ENCODE results near the gene LRRIQ1. TPM values are rescaled to one million over a fixed set of nuclear protein-coding genes. Genes with fewer than 3 reads are reported as not detected.

The LRRIQ1 gene
- total RNA-seq, result under 1 TPM; 0.05 to 0.08 TPM
- polyA plus RNA-seq, result not detected

DNA sequence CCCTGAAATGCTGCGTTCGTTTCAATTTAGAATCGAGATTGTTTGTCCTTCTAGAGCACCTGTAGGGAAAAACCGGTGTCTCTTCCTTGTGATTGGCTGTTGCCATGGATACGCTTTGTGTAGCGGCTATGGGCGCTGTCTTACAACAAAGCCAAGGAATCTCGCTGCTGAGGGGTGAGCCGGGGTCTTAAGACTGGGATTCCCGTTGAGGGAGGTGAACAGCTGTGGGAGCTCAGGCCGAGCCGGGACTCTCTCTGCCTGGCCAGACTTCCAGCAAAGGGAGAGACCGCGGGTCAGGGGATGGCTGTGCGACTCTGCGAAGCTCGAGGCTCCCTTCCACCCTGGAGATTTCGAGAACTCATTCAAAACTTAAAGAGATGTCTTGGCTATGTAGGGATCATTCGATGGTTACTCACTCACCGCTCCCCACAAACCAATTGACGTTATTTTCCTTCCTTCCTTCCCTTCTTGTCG is at the start of gene LRRIQ1, which contains the start of gene TSPAN19:
Gene LRRIQ1 (plus strand): TSS at position 118 of the 474 bp plus-strand sequence. CDS start 1,826 bp downstream, outside the sequence.
Gene TSPAN19 (minus strand): TSS at position 44 of the 474 bp plus-strand sequence. CDS start 6,331 bp downstream, outside the sequence.
- peak; percentile 39 for DNase-seq (ENCODE audit: low spot score)
- H3K9ac ChIP-seq (ENCODE audit: low read depth in 1 of 2, low read length in 2 of 2), result no peak within 1 kb of the TSS
- H3K27ac ChIP-seq (ENCODE audit: low read depth in 1 of 2, low read length in 2 of 2), result no peak within 1 kb of the TSS

GRCh38 chr12:84986586-84986985 is 49.6 kb upstream of the LRRIQ1 start:
- H3K27me3 ChIP-seq (ENCODE audit: control insufficient read depth in 4 of 4, insufficient read depth in 4 of 4, low read length in 3 of 4), result peaks cover 0 to 5% (median 0%) of the 10 kb centered on the region in 4 donors
- no peak overlapping the region for H3K27ac ChIP-seq (ENCODE audit: low read depth in 1 of 2, low read length in 2 of 2)
- no peaks in the 10 kb centered on the region for H3K9me3 ChIP-seq (ENCODE audit: control insufficient read depth in 4 of 4, low read length in 3 of 4)
- WGBS, result 67% methylated on average over 3 of the region's 3 CpGs
- no peaks in the 10 kb centered on the region for H3K4me1 ChIP-seq (ENCODE audit: control insufficient read depth in 4 of 4, insufficient read depth in 4 of 4, low read length in 3 of 4)
- no peak for TF ChIP-seq SP1 (IDR thresholded peaks at IDR 0.05)
- TF ChIP-seq RXRA (IDR thresholded peaks at IDR 0.05), result no peak
- DNase-seq (ENCODE audit: low spot score), result no peak
- no peak overlapping the region for H3K4me3 ChIP-seq (ENCODE audit: low read depth in 1 of 3, low read length in 3 of 3)
- no peak overlapping the region for H3K9ac ChIP-seq (ENCODE audit: low read depth in 1 of 2, low read length in 2 of 2)
- H3K36me3 ChIP-seq (ENCODE audit: control insufficient read depth in 4 of 4, insufficient read depth in 3 of 4, low read depth in 1 of 4, low read length in 3 of 4), result no peaks in the 10 kb centered on the region

More for the DNA sequence above, at the start of gene LRRIQ1, which contains the start of gene TSPAN19:
- Histone ChIP-seq H3K9me3 (ENCODE audit: control insufficient read depth in 4 of 4, low read length in 3 of 4) (no peaks in the 10 kb centered on the region), H3K4me1 (ENCODE audit: control insufficient read depth in 4 of 4, insufficient read depth in 4 of 4, low read length in 3 of 4) (peaks cover 0 to 7% (median 2%) of the 10 kb centered on the region in 4 donors), H3K36me3 (ENCODE audit: control insufficient read depth in 4 of 4, insufficient read depth in 3 of 4, low read depth in 1 of 4, low read length in 3 of 4) (no peaks in the 10 kb centered on the region), H3K27me3 (ENCODE audit: control insufficient read depth in 4 of 4, insufficient read depth in 4 of 4, low read length in 3 of 4) (peaks cover 0 to 7% (median 1%) of the 10 kb centered on the region in 4 donors), H3K4me3 (ENCODE audit: low read depth in 1 of 3, low read length in 3 of 3) (peak within 1 kb of the TSS in 2 of 3 donors; percentile 18 to 61)
- TF ChIP-seq YY1 (IDR thresholded peaks at IDR 0.05) (peak; percentile 54), CTCF (IDR thresholded peaks at IDR 0.05; ENCODE audit: low read depth, low read length, missing input control) (no peak)
- TF ChIP-seq, protein P1, sequence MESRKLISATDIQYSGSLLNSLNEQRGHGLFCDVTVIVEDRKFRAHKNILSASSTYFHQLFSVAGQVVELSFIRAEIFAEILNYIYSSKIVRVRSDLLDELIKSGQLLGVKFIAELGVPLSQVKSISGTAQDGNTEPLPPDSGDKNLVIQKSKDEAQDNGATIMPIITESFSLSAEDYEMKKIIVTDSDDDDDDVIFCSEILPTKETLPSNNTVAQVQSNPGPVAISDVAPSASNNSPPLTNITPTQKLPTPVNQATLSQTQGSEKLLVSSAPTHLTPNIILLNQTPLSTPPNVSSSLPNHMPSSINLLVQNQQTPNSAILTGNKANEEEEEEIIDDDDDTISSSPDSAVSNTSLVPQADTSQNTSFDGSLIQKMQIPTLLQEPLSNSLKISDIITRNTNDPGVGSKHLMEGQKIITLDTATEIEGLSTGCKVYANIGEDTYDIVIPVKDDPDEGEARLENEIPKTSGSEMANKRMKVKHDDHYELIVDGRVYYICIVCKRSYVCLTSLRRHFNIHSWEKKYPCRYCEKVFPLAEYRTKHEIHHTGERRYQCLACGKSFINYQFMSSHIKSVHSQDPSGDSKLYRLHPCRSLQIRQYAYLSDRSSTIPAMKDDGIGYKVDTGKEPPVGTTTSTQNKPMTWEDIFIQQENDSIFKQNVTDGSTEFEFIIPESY (IDR thresholded peaks at IDR 0.05), result peak; percentile 45
- WGBS, result 4% methylated on average over 22 of the region's 22 CpGs

GRCh38 chr12:84994426-84994825 is 41.7 kb upstream of the LRRIQ1 start:
- no peaks in the 10 kb centered on the region for H3K4me1 ChIP-seq (ENCODE audit: control insufficient read depth in 4 of 4, insufficient read depth in 4 of 4, low read length in 3 of 4)
- no peaks in the 10 kb centered on the region for H3K9me3 ChIP-seq (ENCODE audit: control insufficient read depth in 4 of 4, low read length in 3 of 4)
- H3K4me3 ChIP-seq (ENCODE audit: low read depth in 1 of 3, low read length in 3 of 3), result no peak overlapping the region
- no peak overlapping the region for H3K27ac ChIP-seq (ENCODE audit: low read depth in 1 of 2, low read length in 2 of 2)
- DNase-seq (ENCODE audit: low spot score), result no peak
- H3K27me3 ChIP-seq (ENCODE audit: control insufficient read depth in 4 of 4, insufficient read depth in 4 of 4, low read length in 3 of 4), result no peaks in the 10 kb centered on the region
- H3K36me3 ChIP-seq (ENCODE audit: control insufficient read depth in 4 of 4, insufficient read depth in 3 of 4, low read depth in 1 of 4, low read length in 3 of 4), result no peaks in the 10 kb centered on the region
- no peak overlapping the region for H3K9ac ChIP-seq (ENCODE audit: low read depth in 1 of 2, low read length in 2 of 2)
- TF ChIP-seq, protein P2, sequence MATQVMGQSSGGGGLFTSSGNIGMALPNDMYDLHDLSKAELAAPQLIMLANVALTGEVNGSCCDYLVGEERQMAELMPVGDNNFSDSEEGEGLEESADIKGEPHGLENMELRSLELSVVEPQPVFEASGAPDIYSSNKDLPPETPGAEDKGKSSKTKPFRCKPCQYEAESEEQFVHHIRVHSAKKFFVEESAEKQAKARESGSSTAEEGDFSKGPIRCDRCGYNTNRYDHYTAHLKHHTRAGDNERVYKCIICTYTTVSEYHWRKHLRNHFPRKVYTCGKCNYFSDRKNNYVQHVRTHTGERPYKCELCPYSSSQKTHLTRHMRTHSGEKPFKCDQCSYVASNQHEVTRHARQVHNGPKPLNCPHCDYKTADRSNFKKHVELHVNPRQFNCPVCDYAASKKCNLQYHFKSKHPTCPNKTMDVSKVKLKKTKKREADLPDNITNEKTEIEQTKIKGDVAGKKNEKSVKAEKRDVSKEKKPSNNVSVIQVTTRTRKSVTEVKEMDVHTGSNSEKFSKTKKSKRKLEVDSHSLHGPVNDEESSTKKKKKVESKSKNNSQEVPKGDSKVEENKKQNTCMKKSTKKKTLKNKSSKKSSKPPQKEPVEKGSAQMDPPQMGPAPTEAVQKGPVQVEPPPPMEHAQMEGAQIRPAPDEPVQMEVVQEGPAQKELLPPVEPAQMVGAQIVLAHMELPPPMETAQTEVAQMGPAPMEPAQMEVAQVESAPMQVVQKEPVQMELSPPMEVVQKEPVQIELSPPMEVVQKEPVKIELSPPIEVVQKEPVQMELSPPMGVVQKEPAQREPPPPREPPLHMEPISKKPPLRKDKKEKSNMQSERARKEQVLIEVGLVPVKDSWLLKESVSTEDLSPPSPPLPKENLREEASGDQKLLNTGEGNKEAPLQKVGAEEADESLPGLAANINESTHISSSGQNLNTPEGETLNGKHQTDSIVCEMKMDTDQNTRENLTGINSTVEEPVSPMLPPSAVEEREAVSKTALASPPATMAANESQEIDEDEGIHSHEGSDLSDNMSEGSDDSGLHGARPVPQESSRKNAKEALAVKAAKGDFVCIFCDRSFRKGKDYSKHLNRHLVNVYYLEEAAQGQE (IDR thresholded peaks at IDR 0.05), result no peak
- TF ChIP-seq, protein P3, sequence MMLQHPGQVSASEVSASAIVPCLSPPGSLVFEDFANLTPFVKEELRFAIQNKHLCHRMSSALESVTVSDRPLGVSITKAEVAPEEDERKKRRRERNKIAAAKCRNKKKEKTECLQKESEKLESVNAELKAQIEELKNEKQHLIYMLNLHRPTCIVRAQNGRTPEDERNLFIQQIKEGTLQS (IDR thresholded peaks at IDR 0.05), result no peak
- no peak for TF ChIP-seq HNF4G (IDR thresholded peaks at IDR 0.05)
- TF ChIP-seq FOXA2 (IDR thresholded peaks at IDR 0.05), result no peak
- no peak for TF ChIP-seq EGR1 (IDR thresholded peaks at IDR 0.05; ENCODE audit: low read depth in 2 of 2)
- no peak for TF ChIP-seq HNF4A (conservative IDR thresholded peaks at IDR 0.05)
- no peak for TF ChIP-seq SP1 (IDR thresholded peaks at IDR 0.05)
- no peak for TF ChIP-seq JUND (IDR thresholded peaks at IDR 0.05)
- TF ChIP-seq, protein P1 (IDR thresholded peaks at IDR 0.05), result no peak
- no peak for TF ChIP-seq CTCF (IDR thresholded peaks at IDR 0.05; ENCODE audit: low read depth, low read length, missing input control)
- no peak for TF ChIP-seq GABPA (IDR thresholded peaks at IDR 0.05 in 1 of 2, conservative IDR thresholded peaks at IDR 0.05 in 1 of 2)
- no peak for TF ChIP-seq FOXA1 (IDR thresholded peaks at IDR 0.05)
- TF ChIP-seq TAF1 (conservative IDR thresholded peaks at IDR 0.05), result no peak

All from liver (tissue), 9 donors.